Measurements from ENCODE around the gene STK11.

Gene STK11

GRCh38 chr19:1216756-1217155 is 11.2 kb downstream of the STK11 start:
- peaks cover 11% of the 10 kb centered on the region; the same call in 1 of the 2 replicates for H3K4me1 ChIP-seq (ENCODE audit: low read length)
- H3K4me2 ChIP-seq (ENCODE audit: low read length), result no peak overlapping the region
- H3K79me2 ChIP-seq (ENCODE audit: low read length), result peaks cover 65% of the 10 kb centered on the region
- peaks cover 54% of the 10 kb centered on the region for H4K20me1 ChIP-seq (ENCODE audit: insufficient read depth, low read length)
- no peak overlapping the region for H3K4me3 ChIP-seq (ENCODE audit: low read length)
- no peak overlapping the region for H3K27ac ChIP-seq (ENCODE audit: low read length)
- no peaks in the 10 kb centered on the region for H3K27me3 ChIP-seq (ENCODE audit: low read depth, low read length)
- H3K9me3 ChIP-seq (ENCODE audit: insufficient read depth, low read length), result no peaks in the 10 kb centered on the region
- H2AFZ ChIP-seq (ENCODE audit: low read depth, low read length), result no peak overlapping the region
- H3K36me3 ChIP-seq (replicated peaks; ENCODE audit: low read depth, low read length), result peaks cover 17% of the 10 kb centered on the region
- TF ChIP-seq EZH2phosphoT487 (IDR thresholded peaks at IDR 0.05; ENCODE audit: low read depth), result no peak
- TF ChIP-seq, protein P1, sequence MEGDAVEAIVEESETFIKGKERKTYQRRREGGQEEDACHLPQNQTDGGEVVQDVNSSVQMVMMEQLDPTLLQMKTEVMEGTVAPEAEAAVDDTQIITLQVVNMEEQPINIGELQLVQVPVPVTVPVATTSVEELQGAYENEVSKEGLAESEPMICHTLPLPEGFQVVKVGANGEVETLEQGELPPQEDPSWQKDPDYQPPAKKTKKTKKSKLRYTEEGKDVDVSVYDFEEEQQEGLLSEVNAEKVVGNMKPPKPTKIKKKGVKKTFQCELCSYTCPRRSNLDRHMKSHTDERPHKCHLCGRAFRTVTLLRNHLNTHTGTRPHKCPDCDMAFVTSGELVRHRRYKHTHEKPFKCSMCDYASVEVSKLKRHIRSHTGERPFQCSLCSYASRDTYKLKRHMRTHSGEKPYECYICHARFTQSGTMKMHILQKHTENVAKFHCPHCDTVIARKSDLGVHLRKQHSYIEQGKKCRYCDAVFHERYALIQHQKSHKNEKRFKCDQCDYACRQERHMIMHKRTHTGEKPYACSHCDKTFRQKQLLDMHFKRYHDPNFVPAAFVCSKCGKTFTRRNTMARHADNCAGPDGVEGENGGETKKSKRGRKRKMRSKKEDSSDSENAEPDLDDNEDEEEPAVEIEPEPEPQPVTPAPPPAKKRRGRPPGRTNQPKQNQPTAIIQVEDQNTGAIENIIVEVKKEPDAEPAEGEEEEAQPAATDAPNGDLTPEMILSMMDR (IDR thresholded peaks at IDR 0.05; ENCODE audit: low read depth, low read length), result no peak
- no peak overlapping the region for H3K9ac ChIP-seq (ENCODE audit: low read length)

DNA sequence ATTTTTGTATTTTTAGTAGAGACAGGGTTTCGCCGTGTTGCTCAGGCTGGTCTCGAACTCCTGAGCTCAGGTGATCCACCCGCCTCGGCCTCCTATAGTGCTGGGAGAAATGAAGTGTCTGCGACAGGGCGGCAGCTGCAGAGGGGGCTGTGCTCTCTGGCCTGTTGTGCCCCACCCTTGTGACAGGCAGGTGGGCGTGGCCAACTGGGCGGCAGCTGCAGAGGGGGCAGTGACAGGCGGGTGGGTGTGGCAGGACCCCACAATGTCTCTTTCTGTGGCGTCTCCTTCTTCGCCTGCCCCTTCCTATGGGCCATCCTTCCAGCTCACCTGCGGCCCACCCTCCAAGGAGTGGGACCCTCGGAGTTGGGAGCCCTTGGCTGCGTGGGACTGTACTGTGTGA is 11.8 kb downstream of the STK11 start:
- peaks cover 14% of the 10 kb centered on the region for H3K36me3 ChIP-seq (replicated peaks; ENCODE audit: low read depth, low read length)
- H3K4me1 ChIP-seq (ENCODE audit: low read length), result peaks cover 11% of the 10 kb centered on the region; the same call in 1 of the 2 replicates
- H3K27me3 ChIP-seq (ENCODE audit: low read depth, low read length), result no peaks in the 10 kb centered on the region
- no peak overlapping the region for H3K27ac ChIP-seq (ENCODE audit: low read length)
- H3K4me2 ChIP-seq (ENCODE audit: low read length), result no peak overlapping the region
- H3K79me2 ChIP-seq (ENCODE audit: low read length), result peaks cover 59% of the 10 kb centered on the region
- H3K4me3 ChIP-seq (ENCODE audit: low read length), result no peak overlapping the region
- peaks cover 52% of the 10 kb centered on the region for H4K20me1 ChIP-seq (ENCODE audit: insufficient read depth, low read length)
- H3K9ac ChIP-seq (ENCODE audit: low read length), result no peak overlapping the region
- H3K9me3 ChIP-seq (ENCODE audit: insufficient read depth, low read length), result no peaks in the 10 kb centered on the region
- TF ChIP-seq, protein P1 (IDR thresholded peaks at IDR 0.05; ENCODE audit: low read depth, low read length), result no peak
- TF ChIP-seq EZH2phosphoT487 (IDR thresholded peaks at IDR 0.05; ENCODE audit: low read depth), result no peak
- no peak overlapping the region for H2AFZ ChIP-seq (ENCODE audit: low read depth, low read length)

- H4K20me1 ChIP-seq (ENCODE audit: insufficient read depth, low read length), result peaks cover 46% of the 10 kb centered on the region
These were observed 13.4 kb downstream of the STK11 start for GRCh38 chr19:1218751-1219567.

More at GRCh38 chr19:1218751-1219567, 13.4 kb downstream of the STK11 start:
- no peaks in the 10 kb centered on the region for H3K9me3 ChIP-seq (ENCODE audit: insufficient read depth, low read length)
- no peak overlapping the region for H3K27ac ChIP-seq (ENCODE audit: low read length)
- H2AFZ ChIP-seq (ENCODE audit: low read depth, low read length), result no peak overlapping the region
- TF ChIP-seq, protein P1 (IDR thresholded peaks at IDR 0.05; ENCODE audit: low read depth, low read length), result no peak
- no peak for TF ChIP-seq EZH2phosphoT487 (IDR thresholded peaks at IDR 0.05; ENCODE audit: low read depth)
- no peak overlapping the region for H3K4me2 ChIP-seq (ENCODE audit: low read length)
- peaks cover 7% of the 10 kb centered on the region for H3K36me3 ChIP-seq (replicated peaks; ENCODE audit: low read depth, low read length)
- H3K4me3 ChIP-seq (ENCODE audit: low read length), result no peak overlapping the region
- no peak overlapping the region for H3K9ac ChIP-seq (ENCODE audit: low read length)
- peaks cover 45% of the 10 kb centered on the region for H3K79me2 ChIP-seq (ENCODE audit: low read length)
- H3K4me1 ChIP-seq (ENCODE audit: low read length), result peaks cover 3% of the 10 kb centered on the region; the same call in 1 of the 2 replicates
- no peaks in the 10 kb centered on the region for H3K27me3 ChIP-seq (ENCODE audit: low read depth, low read length)
